Inflammatory macrophage treated with lipopolysaccharide for 1 hour (primary cell): ENCODE data around the gene LANCL2.
"Not testable (repeated sequence)": the region's sequence is repeated elsewhere in the genome, so short reads cannot be mapped to it uniquely, and the experiment has no call there.

Experiments
- DNase-seq, 2 donors: peaks; one replicate each; pipeline ENCODE4 v3.0.0-alpha.2; 2020 to 2022

Gene LANCL2

GRCh38 chr7:55472406-55472805 is 107.3 kb downstream of the LANCL2 start:
- DNase-seq: not testable (repeated sequence)

GRCh38 chr7:55472928-55473725 is 108.0 kb downstream of the LANCL2 start:
- DNase-seq: no peak

- no peak for DNase-seq
Observed at GRCh38 chr7:55473932-55474331, 108.8 kb downstream of the LANCL2 start.

GRCh38 chr7:55474944-55475854 is 110.1 kb downstream of the LANCL2 start:
- DNase-seq: no peak

GRCh38 chr7:55475855-55476803 is 111.0 kb downstream of the LANCL2 start:
- no peak for DNase-seq

GRCh38 chr7:55476852-55477780 is 112.0 kb downstream of the LANCL2 start:
- no peak for DNase-seq

- DNase-seq: no peak
Observed at GRCh38 chr7:55477781-55478374, 112.7 kb downstream of the LANCL2 start.

GRCh38 chr7:55478700-55479099 is 113.6 kb downstream of the LANCL2 start:
- DNase-seq: no peak

GRCh38 chr7:55481155-55481554 is 116.0 kb downstream of the LANCL2 start:
- no peak for DNase-seq

GRCh38 chr7:55483046-55483445 is 117.9 kb downstream of the LANCL2 start:
- DNase-seq: no peak
